HG03575 (cell line): ENCODE data around the gene CDC16.
"Not testable (repeated sequence)": the region's sequence is repeated elsewhere in the genome, so short reads cannot be mapped to it uniquely, and the experiment has no call there.

ENCODE experiments used
- ATAC-seq: cut with Tn5 transposase; IDR thresholded peaks from one replicate; pipeline ENCODE4 v1.9.1; 2021; ENCODE audit not compliant: unreplicated experiment, insufficient number of reproducible peaks, low FRiP score; ENCODE audit errors: extremely low read depth

The CDC16 gene

GRCh38 chr13:114226088-114226487 lies 8.6 kb upstream of the CDC16 start:
- no peak for ATAC-seq

- ATAC-seq, result no peak
Measured at GRCh38 chr13:114226699-114227323, 7.9 kb upstream of the CDC16 start.

GRCh38 chr13:114227528-114227927 lies 7.2 kb upstream of the CDC16 start:
- ATAC-seq, result no peak

GRCh38 chr13:114228176-114228575 lies 6.5 kb upstream of the CDC16 start:
- no peak for ATAC-seq

- ATAC-seq, result no peak
Measured at GRCh38 chr13:114229506-114229905, 5.2 kb upstream of the CDC16 start.

- ATAC-seq, result no peak
Measured at GRCh38 chr13:114230117-114230516, 4.6 kb upstream of the CDC16 start.

GRCh38 chr13:114230575-114230974 lies 4.1 kb upstream of the CDC16 start:
- ATAC-seq, result no peak

GRCh38 chr13:114231886-114232285 lies 2.8 kb upstream of the CDC16 start:
- ATAC-seq, result no peak

- no peak for ATAC-seq
Measured at GRCh38 chr13:114234266-114234644, 442 bp upstream of the CDC16 start.

GRCh38 chr13:114235697-114236096 lies 1.0 kb downstream of the CDC16 start:
- ATAC-seq, result no peak

GRCh38 chr13:114236227-114236626 lies 1.5 kb downstream of the CDC16 start:
- ATAC-seq, result no peak

- ATAC-seq, result no peak
Measured at GRCh38 chr13:114237415-114238112, 2.9 kb downstream of the CDC16 start.

GRCh38 chr13:114241918-114242317 lies 7.2 kb downstream of the CDC16 start:
- ATAC-seq, result no peak

- no peak for ATAC-seq
Measured at GRCh38 chr13:114243971-114244370, 9.3 kb downstream of the CDC16 start.

GRCh38 chr13:114244637-114245036 lies 9.9 kb downstream of the CDC16 start:
- no peak for ATAC-seq

GRCh38 chr13:114248011-114248410 lies 13.3 kb downstream of the CDC16 start:
- no peak for ATAC-seq

GRCh38 chr13:114249077-114249476 lies 14.4 kb downstream of the CDC16 start:
- ATAC-seq, result no peak

GRCh38 chr13:114251639-114252440 lies 17.1 kb downstream of the CDC16 start:
- not testable (repeated sequence) for ATAC-seq

- no peak for ATAC-seq
Measured at GRCh38 chr13:114256547-114256946, 21.9 kb downstream of the CDC16 start.

- ATAC-seq, result no peak
Measured at GRCh38 chr13:114257014-114257413, 22.3 kb downstream of the CDC16 start.
